SKM-1 treated with dmso at 0.1 percent for 144 hours (cell line): ENCODE results near the gene TGM3.
A peak's percentile ranks its signal among the peaks of the same experiment; 100 is the strongest.

Source experiments
- DNase-seq: peaks from one replicate; lab custom pipeline; 2025; ENCODE audit not compliant: unreplicated experiment; lab: John Stamatoyannopoulos, UW

The TGM3 gene

DNA sequence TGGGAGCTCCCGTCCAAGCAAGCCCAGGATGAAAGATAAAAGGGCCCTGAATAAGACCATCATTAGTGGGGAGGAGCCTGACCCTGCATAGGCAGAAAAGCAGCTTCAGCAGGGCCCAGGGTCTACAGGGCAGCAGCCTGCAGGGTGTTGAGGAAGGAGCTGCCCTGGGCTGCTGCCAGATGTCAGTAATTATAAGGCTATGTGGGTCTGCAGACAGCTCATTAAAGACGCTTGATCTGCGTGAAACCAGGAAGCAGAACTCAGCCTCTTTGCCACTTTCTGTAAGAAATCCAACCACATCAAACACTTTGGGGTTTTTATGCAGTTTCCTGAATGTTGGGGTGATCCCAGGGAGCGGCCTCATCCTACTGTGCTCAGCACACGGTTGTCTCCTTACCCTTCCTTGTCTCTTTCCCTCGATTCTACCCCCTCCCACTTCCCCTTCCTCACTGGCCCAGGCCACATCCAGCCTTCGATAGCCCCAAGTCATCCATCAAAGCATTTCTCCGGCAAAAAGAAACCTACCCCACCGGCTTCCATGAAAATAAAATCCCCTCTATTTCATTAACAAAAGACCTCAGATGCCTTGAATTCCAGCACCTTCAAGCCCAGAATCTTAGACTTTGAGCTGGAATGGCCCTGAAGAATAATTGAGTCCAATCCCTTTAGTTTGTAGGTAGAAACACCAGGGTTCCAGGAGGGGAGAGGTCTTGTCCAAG lies 83.9 kb downstream of the TGM3 start:
- DNase-seq = peak; percentile 8

DNA sequence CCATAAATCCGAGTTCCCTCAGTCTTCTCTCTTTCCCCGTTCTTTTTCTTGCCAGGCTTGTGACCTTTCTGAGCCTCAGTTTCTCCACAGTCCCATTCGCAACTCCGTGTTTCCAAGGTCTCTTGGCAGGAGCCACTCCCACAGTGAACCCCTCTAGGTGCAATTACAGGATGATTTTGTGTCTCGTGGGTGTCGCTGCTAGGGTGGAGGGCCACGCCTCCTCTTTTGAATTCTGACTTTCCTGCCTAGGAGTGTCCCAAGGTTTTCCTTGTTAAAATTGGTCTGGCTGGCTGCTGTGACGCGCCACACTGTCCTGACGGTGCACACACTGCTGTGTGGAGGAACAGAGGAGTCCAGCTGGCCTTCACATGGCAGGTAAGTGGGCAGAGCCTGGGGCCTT lies 84.8 kb downstream of the TGM3 start, which contains the start of gene TGM6:
Gene TGM6 (plus strand): TSS at position 301 of the 400 bp plus-strand sequence. CDS start 68 bp downstream, at position 369.
- DNase-seq = no peak

DNA sequence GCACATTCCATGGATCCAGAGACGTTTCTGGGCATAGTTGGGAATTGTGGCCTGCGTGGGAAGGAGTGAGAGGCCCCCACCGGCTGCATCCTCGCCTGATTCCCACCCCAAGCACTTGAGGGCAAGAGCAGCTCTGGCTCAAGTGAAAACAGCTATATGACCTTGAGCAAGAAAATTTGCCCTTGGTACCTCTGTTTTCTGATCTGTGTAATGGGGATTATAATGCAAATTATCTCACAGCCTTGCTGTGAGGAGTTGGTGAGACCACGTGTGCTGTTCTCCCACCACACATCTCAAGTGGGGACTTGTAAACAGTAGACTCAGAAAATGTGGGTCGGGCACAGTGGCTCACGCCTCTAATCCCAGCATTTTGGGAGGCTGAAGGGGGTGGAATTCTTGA lies 85.5 kb downstream of the TGM3 start:
- DNase-seq = no peak

DNA sequence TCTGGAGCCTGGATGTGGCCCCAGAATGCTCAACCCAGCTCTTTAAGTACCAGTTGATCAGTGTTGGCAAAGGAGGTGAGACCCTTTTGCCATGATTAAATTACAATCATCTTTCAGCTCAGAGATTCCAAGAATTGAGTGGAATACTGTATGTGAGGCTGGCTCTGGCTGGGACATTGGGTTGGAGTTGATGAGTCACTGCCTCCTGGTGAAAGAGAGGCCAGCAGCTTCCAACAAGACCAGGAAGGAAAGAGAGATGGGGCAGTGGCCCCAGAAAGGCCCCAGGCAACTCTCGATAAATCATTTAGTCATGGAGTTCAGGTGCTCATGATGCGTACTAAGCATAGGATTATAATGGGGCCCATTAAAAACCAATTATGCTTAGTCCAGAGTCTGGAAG lies 87.0 kb downstream of the TGM3 start:
- no peak for DNase-seq

DNA sequence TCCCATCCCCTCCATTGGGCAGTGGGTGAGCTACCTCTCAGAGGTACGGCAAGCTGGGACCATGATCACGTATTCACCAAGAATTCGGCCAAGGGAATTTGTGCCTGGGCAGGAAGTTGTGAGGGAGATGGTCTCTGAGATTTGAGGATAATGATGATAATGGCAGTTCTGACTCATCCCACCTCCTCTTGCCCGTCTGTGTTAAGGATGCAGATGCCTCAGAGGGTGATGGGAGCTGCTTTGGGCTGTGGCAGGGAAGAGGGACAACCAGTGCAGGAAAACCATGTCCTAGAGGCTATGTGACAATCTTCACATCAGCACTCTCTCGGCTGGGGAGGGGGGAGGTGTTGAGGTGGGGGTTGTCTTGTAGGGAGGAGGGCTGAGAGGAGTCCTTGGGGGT lies 89.2 kb downstream of the TGM3 start:
- DNase-seq = no peak

DNA sequence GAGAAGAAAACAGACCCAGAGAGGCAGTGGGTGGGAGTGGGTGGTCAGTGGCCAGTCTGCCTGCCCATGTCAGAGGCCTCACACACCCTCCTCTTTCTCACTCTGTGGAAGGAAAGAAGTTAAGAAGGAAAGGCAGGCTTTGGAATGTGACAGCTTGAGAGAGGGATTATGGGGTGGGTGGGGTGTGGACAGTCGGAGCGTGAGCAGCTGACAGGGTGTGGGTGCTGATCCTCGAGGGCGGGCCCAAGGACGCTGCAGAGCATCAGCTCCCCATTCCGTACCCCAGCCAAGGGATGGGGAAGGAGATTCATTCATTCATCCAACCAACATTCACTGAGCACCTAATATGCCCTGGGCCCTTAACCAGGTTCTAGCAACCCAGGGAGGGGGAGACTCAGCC lies 89.7 kb downstream of the TGM3 start:
- no peak for DNase-seq

DNA sequence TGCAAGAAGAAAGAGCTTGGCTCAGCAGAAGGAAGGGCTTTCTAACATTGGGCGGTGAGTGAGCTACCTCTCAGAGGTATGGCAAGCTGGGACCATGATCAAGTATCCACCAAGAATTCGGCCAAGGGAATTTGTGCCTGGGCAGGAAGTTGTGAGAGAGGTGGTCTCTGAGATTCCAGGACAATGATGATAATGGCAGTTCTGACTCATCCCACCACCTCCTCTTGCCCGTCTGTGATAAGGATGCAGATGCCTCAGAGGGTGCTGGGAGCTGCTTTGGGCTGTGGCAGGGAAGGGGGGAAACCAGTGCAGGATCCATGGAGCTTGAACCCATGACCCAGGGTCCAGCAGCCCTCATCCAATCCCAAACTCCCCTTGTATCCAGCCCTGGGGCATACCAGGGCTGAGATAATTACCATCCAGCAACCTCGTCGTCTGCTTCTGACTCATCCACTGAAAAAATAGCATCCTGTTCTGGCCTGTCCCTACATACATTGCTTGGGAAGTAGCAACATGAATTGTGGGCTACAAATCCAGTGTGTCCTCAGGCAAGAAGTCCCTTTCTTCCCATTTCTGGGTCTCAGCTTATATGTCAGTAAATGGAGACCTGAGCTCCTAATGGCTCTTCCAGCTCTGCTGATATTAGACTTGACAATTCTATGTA lies 90.8 kb downstream of the TGM3 start:
- DNase-seq = no peak

DNA sequence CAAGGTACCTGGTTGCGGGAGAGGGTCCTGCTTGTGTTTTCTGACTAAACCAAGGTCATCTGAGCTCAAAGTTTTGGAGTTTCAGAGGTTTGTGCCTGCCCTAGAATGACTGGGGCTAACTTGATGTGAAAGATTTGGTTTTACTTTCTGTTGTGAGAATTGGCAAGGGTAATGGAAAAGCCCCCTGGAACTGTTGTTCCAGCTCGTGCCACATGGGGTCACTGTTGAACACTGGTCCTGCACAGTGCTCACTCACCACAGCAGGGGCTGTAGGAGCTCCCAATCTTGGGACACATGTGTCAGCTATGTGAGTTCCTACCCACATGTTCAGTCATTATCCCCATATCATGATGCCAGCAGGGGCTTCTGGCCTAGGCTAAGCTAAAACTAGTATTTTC lies 91.4 kb downstream of the TGM3 start:
- peak; percentile 8 for DNase-seq

DNA sequence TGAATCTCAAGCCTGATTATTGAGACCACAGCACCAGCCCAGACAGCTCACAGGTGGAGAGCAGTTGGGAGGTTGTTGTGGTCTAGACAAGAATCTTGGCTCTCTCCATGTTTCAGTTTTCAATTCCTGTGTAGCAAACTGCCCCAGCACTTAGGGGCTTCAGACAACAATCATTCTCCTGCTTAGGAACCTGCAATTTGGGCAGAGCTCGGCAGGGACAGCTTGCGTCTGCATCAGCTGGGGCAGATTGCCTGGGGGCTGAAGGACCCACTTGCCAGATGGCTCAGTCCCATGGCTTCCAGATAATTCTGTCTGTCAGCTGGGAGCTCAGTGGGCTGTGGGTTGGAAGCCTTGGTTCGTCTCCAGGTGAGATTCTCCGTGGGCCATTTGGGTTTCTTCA lies 91.8 kb downstream of the TGM3 start:
- no peak for DNase-seq
